Measurements from ENCODE around the gene ATF7IP2. TPM values are rescaled to one million over a fixed set of nuclear protein-coding genes. Genes with fewer than 3 reads are reported as not detected.

Gene ATF7IP2
- total and polyA plus RNA-seq, 2 of the 13 experiments (the other 11 are each of a cell fraction or from before 2014, with no cell fraction given), result 117 to 217 TPM

GRCh38 chr16:10521681-10522274, 135.9 kb downstream of the ATF7IP2 start (continued):
- TF ChIP-seq ZNF709 (CRISPR knock-in tag; IDR thresholded peaks at IDR 0.05) (no peak), FOXA1 (IDR thresholded peaks at IDR 0.05) (no peak), FOXA1 (CRISPR knock-in tag; IDR thresholded peaks at IDR 0.05) (peak; percentile 36), MNT (IDR thresholded peaks at IDR 0.05) (no peak), SOX6 (IDR thresholded peaks at IDR 0.05) (no peak), SOX6 (CRISPR knock-in tag; IDR thresholded peaks at IDR 0.05) (peak; percentile 31; the same call in 1 of the 2 replicates), ZNF280D (CRISPR knock-in tag; IDR thresholded peaks at IDR 0.05) (no peak), ZNF577 (CRISPR knock-in tag; IDR thresholded peaks at IDR 0.05; ENCODE audit: borderline replicate concordance, low read depth) (no peak), ZNF354B (CRISPR knock-in tag; IDR thresholded peaks at IDR 0.05) (no peak), ZBTB43 (CRISPR knock-in tag; conservative IDR thresholded peaks at IDR 0.05) (no peak), ZNF687 (CRISPR knock-in tag; IDR thresholded peaks at IDR 0.05) (no peak), SMARCE1 (IDR thresholded peaks at IDR 0.05; ENCODE audit: borderline replicate concordance) (no peak), SRF (IDR thresholded peaks at IDR 0.05; ENCODE audit: low read depth, low read length) (no peak), SMYD3 (CRISPR knock-in tag; IDR thresholded peaks at IDR 0.05) (peak; percentile 43; the same call in 1 of the 2 replicates), ZNF382 (CRISPR knock-in tag; IDR thresholded peaks at IDR 0.05; ENCODE audit: borderline replicate concordance) (no peak), MAFF (IDR thresholded peaks at IDR 0.05; ENCODE audit: low read depth, low read length) (0 out of 2 replicates have a peak, but pooled peaks have one; percentile 2), ZNF782 (CRISPR knock-in tag; IDR thresholded peaks at IDR 0.05; ENCODE audit: borderline replicate concordance) (no peak), GTF2F1 (IDR thresholded peaks at IDR 0.05; ENCODE audit: low read length) (no peak), ZEB1 (IDR thresholded peaks at IDR 0.05; ENCODE audit: insufficient replicate concordance, low read depth) (no peak), KLF9 (CRISPR knock-in tag; IDR thresholded peaks at IDR 0.05; ENCODE audit: low read depth) (no peak)
